HepG2 (cell line): Measurements from ENCODE around the gene UACA. TPM values are rescaled to one million over a fixed set of nuclear protein-coding genes. Genes with fewer than 3 reads are reported as not detected.
A peak's percentile ranks its signal among the peaks of the same experiment; 100 is the strongest.

Source experiments
- CEBPB ChIP-seq: IDR thresholded peaks from 2 replicates; pipeline ENCODE4 v1.6.1; 2011; ENCODE audit warnings: low read depth, low read length, improper control_type of control experiment, borderline replicate concordance
- FOXA1 ChIP-seq, 2 experiments: fragments of 450-650 bp in 1 of 2; sonication (generic) in 1 of 2; formaldehyde crosslinking in 1 of 2; IDR thresholded peaks; 2 replicates each; pipeline versions ENCODE4 v1.4.0 to v1.6.1; 2016 to 2020; ENCODE audit warnings: missing genetic modification reagents in 1 of 2
- FOXA3 ChIP-seq: IDR thresholded peaks from 2 replicates; pipeline ENCODE4 v1.6.1; 2016; ENCODE audit warnings: missing genetic modification reagents, missing compliant biosample characterization
- HCFC1 ChIP-seq: fragments of 150-350 bp; IDR thresholded peaks from 2 replicates; pipeline ENCODE4 v1.6.1; 2014; ENCODE audit warnings: low read depth, low read length
- HNRNPLL ChIP-seq: fragments of 200-400 bp; formaldehyde crosslinking; IDR thresholded peaks from 2 replicates; pipeline ENCODE4 v1.6.1; 2017; ENCODE audit warnings: mild to moderate bottlenecking, low read depth, low read length; ENCODE audit not compliant: poor library complexity, severe bottlenecking
- MED13 ChIP-seq: sonication (generic); formaldehyde crosslinking; IDR thresholded peaks from 2 replicates; pipeline ENCODE4 v1.5.0; 2020; ENCODE audit warnings: missing genetic modification reagents
- NFKB2 ChIP-seq: sonication (generic); formaldehyde crosslinking; IDR thresholded peaks from 2 replicates; pipeline ENCODE4 v1.4.0; 2020; ENCODE audit warnings: missing genetic modification reagents, borderline replicate concordance
- NR2F1 ChIP-seq, 2 experiments: fragments of 450-650 bp in 1 of 2; formaldehyde crosslinking in 1 of 2; IDR thresholded peaks; 2 replicates each; pipeline versions ENCODE4 v1.5.0 to v1.6.1; 2016 to 2020; ENCODE audit warnings: mild to moderate bottlenecking in 1 of 2, missing compliant biosample characterization in 1 of 2, missing genetic modification reagents in 1 of 2, moderate library complexity in 1 of 2
- SKI ChIP-seq: fragments of 450-650 bp; IDR thresholded peaks from one replicate; pipeline ENCODE4 v1.6.1; 2018; ENCODE audit warnings: mild to moderate bottlenecking; ENCODE audit not compliant: partially characterized antibody
- SMYD3 ChIP-seq: sonication (generic); formaldehyde crosslinking; IDR thresholded peaks from 2 replicates; pipeline ENCODE4 v1.8.1; 2023; ENCODE audit warnings: mild to moderate bottlenecking, missing genetic modification reagents
- WIZ ChIP-seq: sonication (generic); formaldehyde crosslinking; IDR thresholded peaks from 2 replicates; pipeline ENCODE4 v1.5.1; 2020; ENCODE audit warnings: mild to moderate bottlenecking, missing genetic modification reagents
- ZKSCAN5 ChIP-seq: sonication (generic); formaldehyde crosslinking; IDR thresholded peaks from 2 replicates; pipeline ENCODE4 v1.5.1; 2020; ENCODE audit warnings: mild to moderate bottlenecking, missing genetic modification reagents
- ZNF512B ChIP-seq: sonication (generic); formaldehyde crosslinking; IDR thresholded peaks from 2 replicates; pipeline ENCODE4 v1.5.1; 2020; ENCODE audit warnings: missing genetic modification reagents, mild to moderate bottlenecking, borderline replicate concordance
- ZNF562 ChIP-seq: sonication (generic); formaldehyde crosslinking; IDR thresholded peaks from 2 replicates; pipeline ENCODE4 v1.8.0; 2022; ENCODE audit warnings: missing genetic modification reagents, borderline replicate concordance
- ZNF616 ChIP-seq: sonication (generic); formaldehyde crosslinking; IDR thresholded peaks from 2 replicates; pipeline ENCODE4 v1.5.0; 2020; ENCODE audit warnings: low read depth, mild to moderate bottlenecking, missing genetic modification reagents
- ZNF781 ChIP-seq: sonication (generic); formaldehyde crosslinking; IDR thresholded peaks from 2 replicates; pipeline ENCODE4 v1.5.1; 2020; ENCODE audit warnings: borderline replicate concordance, mild to moderate bottlenecking, missing genetic modification reagents; ENCODE audit errors: not compliant biosample characterization
- ZSCAN30 ChIP-seq: sonication (generic); formaldehyde crosslinking; IDR thresholded peaks from 2 replicates; pipeline ENCODE4 v1.5.0; 2020; ENCODE audit warnings: mild to moderate bottlenecking, missing genetic modification reagents
- polyA plus RNA-seq, 8 experiments: library from polyadenylated mRNA; depleted of rRNA in 3 of 8; stranded (reverse) in 7 of 8; unstranded in 1 of 8; fragments of >200 nt; fragmentation: Illumina TruSeq in 4 of 8; extraction: Trizol in 4 of 8; gene quantifications; 2 replicates each; pipeline versions ENCODE4 v1.2.1 to v1.2.3, GENCODE V29; 2011 to 2016; ENCODE audit warnings: low read depth in 4 of 8, missing spikeins in 1 of 8, mixed read lengths in 1 of 8; ENCODE audit not compliant: insufficient read depth in 1 of 8
- total RNA-seq, 5 experiments: library from RNA; depleted of rRNA; stranded (reverse); fragments of >200 nt; fragmentation: Illumina TruSeq; extraction: Trizol; gene quantifications; 2 replicates each; pipeline ENCODE4 v1.2.3, GENCODE V29; 2016; ENCODE audit warnings: low read depth in 1 of 5
- TF ChIP-seq, protein P1 (sequence below): sonication (generic); formaldehyde crosslinking; IDR thresholded peaks from 2 replicates; pipeline ENCODE4 v1.5.0; 2020; ENCODE audit warnings: missing genetic modification reagents
- TF ChIP-seq, protein P2 (sequence below): sonication (generic); formaldehyde crosslinking; IDR thresholded peaks from 2 replicates; pipeline ENCODE4 v1.8.1; 2023; ENCODE audit warnings: missing genetic modification reagents, inconsistent platforms, borderline replicate concordance
- TF ChIP-seq, protein P3 (sequence below): sonication (generic); formaldehyde crosslinking; conservative IDR thresholded peaks from 2 replicates; pipeline ENCODE4 v1.4.0; 2020; ENCODE audit warnings: missing genetic modification reagents
- TF ChIP-seq, protein P4 (sequence below): sonication (generic); formaldehyde crosslinking; IDR thresholded peaks from 2 replicates; pipeline ENCODE4 v1.8.0; 2022; ENCODE audit warnings: mild to moderate bottlenecking, missing genetic modification reagents, borderline replicate concordance

UACA gene
- total and polyA plus RNA-seq, 2 of the 13 experiments (the other 11 are each of a cell fraction or from before 2014, with no cell fraction given), result 17.8 to 39.2 TPM

DNA sequence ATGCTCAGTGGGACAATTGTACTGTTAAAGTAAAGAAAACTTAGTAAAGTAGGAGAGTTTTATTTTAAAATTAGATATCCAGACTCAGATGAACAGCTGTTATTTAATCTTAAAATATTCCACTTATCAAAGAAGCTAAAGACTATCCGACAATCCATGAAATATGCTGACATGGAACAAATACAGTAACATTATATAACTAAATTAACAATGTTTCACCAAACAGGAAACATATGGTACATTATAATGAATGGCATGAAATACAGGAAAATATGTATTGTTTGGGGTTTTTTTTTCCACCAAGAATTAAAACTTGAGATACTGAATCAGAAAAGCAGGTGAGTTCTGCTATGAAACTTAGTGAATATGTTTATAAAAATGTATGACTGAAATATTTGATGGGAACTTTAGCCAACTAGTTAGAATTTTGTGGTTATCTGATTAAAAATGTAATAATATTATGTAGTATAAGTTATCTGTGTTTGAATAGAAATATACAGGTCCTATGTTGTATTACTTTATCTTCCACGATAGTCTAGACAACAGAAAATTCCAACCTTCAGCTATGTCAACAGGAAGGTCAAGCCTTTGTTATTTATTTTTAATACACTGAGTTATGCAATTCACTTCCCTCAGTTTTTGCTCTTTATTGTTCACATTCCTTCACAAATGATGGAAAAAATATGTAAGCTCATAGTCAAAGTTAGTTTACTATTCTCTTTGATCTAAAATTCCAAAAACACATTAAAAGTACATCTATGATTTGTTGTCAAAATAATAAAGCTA, 72.7 kb downstream of the UACA start (continued):
- TF ChIP-seq NR2F1 (CRISPR knock-in tag; IDR thresholded peaks at IDR 0.05) (peak; percentile 68 to 91; a peak in 3 of 4 replicates), ZSCAN30 (CRISPR knock-in tag) (no peak), HCFC1 (no peak), FOXA3 (CRISPR knock-in tag) (peak; percentile 86), SMYD3 (CRISPR knock-in tag) (no peak), ZKSCAN5 (CRISPR knock-in tag) (no peak), ZNF512B (CRISPR knock-in tag) (no peak), ZNF562 (CRISPR knock-in tag) (no peak), WIZ (no peak), SKI (peak; percentile 96), NFKB2 (CRISPR knock-in tag) (no peak), CEBPB (peak; percentile 23; the same call in 1 of the 2 replicates), FOXA1 (IDR thresholded peaks at IDR 0.05) (peak; percentile 49; the same call in 1 of the 2 replicates), FOXA1 (CRISPR knock-in tag; IDR thresholded peaks at IDR 0.05) (peak; percentile 61), HNRNPLL (no peak), MED13 (CRISPR knock-in tag) (no peak), ZNF781 (no peak), ZNF616 (CRISPR knock-in tag) (no peak)
- TF ChIP-seq, protein P1, sequence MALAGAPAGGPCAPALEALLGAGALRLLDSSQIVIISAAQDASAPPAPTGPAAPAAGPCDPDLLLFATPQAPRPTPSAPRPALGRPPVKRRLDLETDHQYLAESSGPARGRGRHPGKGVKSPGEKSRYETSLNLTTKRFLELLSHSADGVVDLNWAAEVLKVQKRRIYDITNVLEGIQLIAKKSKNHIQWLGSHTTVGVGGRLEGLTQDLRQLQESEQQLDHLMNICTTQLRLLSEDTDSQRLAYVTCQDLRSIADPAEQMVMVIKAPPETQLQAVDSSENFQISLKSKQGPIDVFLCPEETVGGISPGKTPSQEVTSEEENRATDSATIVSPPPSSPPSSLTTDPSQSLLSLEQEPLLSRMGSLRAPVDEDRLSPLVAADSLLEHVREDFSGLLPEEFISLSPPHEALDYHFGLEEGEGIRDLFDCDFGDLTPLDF (CRISPR knock-in tag), result no peak
- TF ChIP-seq, protein P2, sequence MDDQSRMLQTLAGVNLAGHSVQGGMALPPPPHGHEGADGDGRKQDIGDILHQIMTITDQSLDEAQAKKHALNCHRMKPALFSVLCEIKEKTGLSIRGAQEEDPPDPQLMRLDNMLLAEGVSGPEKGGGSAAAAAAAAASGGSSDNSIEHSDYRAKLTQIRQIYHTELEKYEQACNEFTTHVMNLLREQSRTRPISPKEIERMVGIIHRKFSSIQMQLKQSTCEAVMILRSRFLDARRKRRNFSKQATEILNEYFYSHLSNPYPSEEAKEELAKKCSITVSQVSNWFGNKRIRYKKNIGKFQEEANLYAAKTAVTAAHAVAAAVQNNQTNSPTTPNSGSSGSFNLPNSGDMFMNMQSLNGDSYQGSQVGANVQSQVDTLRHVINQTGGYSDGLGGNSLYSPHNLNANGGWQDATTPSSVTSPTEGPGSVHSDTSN (CRISPR knock-in tag), result no peak
- TF ChIP-seq, protein P3, sequence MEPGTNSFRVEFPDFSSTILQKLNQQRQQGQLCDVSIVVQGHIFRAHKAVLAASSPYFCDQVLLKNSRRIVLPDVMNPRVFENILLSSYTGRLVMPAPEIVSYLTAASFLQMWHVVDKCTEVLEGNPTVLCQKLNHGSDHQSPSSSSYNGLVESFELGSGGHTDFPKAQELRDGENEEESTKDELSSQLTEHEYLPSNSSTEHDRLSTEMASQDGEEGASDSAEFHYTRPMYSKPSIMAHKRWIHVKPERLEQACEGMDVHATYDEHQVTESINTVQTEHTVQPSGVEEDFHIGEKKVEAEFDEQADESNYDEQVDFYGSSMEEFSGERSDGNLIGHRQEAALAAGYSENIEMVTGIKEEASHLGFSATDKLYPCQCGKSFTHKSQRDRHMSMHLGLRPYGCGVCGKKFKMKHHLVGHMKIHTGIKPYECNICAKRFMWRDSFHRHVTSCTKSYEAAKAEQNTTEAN (CRISPR knock-in tag), result no peak
- TF ChIP-seq, protein P4, sequence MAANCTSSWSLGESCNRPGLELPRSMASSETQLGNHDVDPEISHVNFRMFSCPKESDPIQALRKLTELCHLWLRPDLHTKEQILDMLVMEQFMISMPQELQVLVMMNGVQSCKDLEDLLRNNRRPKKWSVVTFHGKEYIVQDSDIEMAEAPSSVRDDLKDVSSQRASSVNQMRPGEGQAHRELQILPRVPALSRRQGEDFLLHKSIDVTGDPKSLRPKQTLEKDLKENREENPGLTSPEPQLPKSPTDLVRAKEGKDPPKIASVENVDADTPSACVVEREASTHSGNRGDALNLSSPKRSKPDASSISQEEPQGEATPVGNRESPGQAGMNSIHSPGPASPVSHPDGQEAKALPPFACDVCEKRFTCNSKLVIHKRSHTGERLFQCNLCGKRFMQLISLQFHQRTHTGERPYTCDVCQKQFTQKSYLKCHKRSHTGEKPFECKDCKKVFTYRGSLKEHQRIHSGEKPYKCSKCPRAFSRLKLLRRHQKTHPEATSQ (CRISPR knock-in tag), result no peak
